Subcutaneous abdominal adipose tissue (tissue), 5 donors: ENCODE results near the gene HAPLN3.
A peak's percentile ranks its signal among the peaks of the same experiment; 100 is the strongest.

Source experiments
- H3K27ac ChIP-seq: one replicate; pipeline ENCODE4 v1.7.0; 2013; ENCODE audit warnings: low read depth, mild to moderate bottlenecking, inconsistent platforms, low read length, moderate library complexity
- H3K27me3 ChIP-seq, 5 donors: one replicate each; pipeline ENCODE4 v1.7.0; 2013; ENCODE audit warnings: low read length in 5 of 5, inconsistent platforms in 1 of 5; ENCODE audit not compliant: control insufficient read depth in 5 of 5, insufficient read depth in 4 of 5
- H3K36me3 ChIP-seq, 5 donors: one replicate each; pipeline ENCODE4 v1.7.0; 2013; ENCODE audit warnings: low read length in 5 of 5; ENCODE audit not compliant: control insufficient read depth in 5 of 5, insufficient read depth in 5 of 5
- H3K4me1 ChIP-seq, 5 donors: one replicate each; pipeline ENCODE4 v1.7.0; 2013; ENCODE audit warnings: low read length in 5 of 5, mild to moderate bottlenecking in 3 of 5, moderate library complexity in 1 of 5; ENCODE audit not compliant: control insufficient read depth in 5 of 5, insufficient read depth in 5 of 5
- H3K4me3 ChIP-seq, 5 donors: one replicate each; pipeline ENCODE4 v1.7.0; 2013; ENCODE audit warnings: low read length in 5 of 5, low read depth in 1 of 5
- H3K9ac ChIP-seq, 5 donors: one replicate each; pipeline ENCODE4 v1.7.0; 2013; ENCODE audit warnings: low read length in 5 of 5, mild to moderate bottlenecking in 4 of 5, moderate library complexity in 3 of 5
- H3K9me3 ChIP-seq, 5 donors: one replicate each; pipeline ENCODE4 v1.7.0; 2013; ENCODE audit warnings: low read length in 5 of 5; ENCODE audit not compliant: control insufficient read depth in 5 of 5
- donor health status: healthy.
- donor health status: healthy.
- donor health status: healthy.
- donor health status: healthy.
- donor health status: healthy.

Gene HAPLN3

GRCh38 chr15:88911766-88912118 lies 16.4 kb upstream of the HAPLN3 start:
- Histone ChIP-seq H3K27ac (peak overlapping the region; percentile 67), H3K9me3 (no peaks in the 10 kb centered on the region), H3K4me1 (peaks cover 6 to 50% (median 42%) of the 10 kb centered on the region in 5 donors), H3K27me3 (no peaks in the 10 kb centered on the region), H3K4me3 (peak overlapping the region; percentile 59 to 86 (median 80)), H3K9ac (peak overlapping the region in 3 of 5 donors; percentile 43 to 69 (median 64)), H3K36me3 (peaks cover 0 to 23% (median 16%) of the 10 kb centered on the region in 5 donors)

- Histone ChIP-seq H3K36me3 (peaks cover 0 to 33% (median 21%) of the 10 kb centered on the region in 5 donors), H3K27me3 (no peaks in the 10 kb centered on the region), H3K9ac (peak overlapping the region in 2 of 5 donors; percentile 4 to 26), H3K4me1 (peaks cover 6 to 55% (median 42%) of the 10 kb centered on the region in 5 donors), H3K27ac (peak overlapping the region; percentile 37), H3K4me3 (no peak overlapping the region), H3K9me3 (no peaks in the 10 kb centered on the region)
Measured at GRCh38 chr15:88909956-88910831, 14.8 kb upstream of the HAPLN3 start.

GRCh38 chr15:88908697-88909621 lies 13.6 kb upstream of the HAPLN3 start:
- Histone ChIP-seq H3K4me3 (no peak overlapping the region), H3K36me3 (peaks cover 0 to 33% (median 23%) of the 10 kb centered on the region in 5 donors), H3K27me3 (no peaks in the 10 kb centered on the region), H3K9me3 (no peaks in the 10 kb centered on the region), H3K27ac (no peak overlapping the region), H3K9ac (peak overlapping the region in 2 of 5 donors; percentile 26 to 31), H3K4me1 (peaks cover 6 to 65% (median 52%) of the 10 kb centered on the region in 5 donors)

DNA sequence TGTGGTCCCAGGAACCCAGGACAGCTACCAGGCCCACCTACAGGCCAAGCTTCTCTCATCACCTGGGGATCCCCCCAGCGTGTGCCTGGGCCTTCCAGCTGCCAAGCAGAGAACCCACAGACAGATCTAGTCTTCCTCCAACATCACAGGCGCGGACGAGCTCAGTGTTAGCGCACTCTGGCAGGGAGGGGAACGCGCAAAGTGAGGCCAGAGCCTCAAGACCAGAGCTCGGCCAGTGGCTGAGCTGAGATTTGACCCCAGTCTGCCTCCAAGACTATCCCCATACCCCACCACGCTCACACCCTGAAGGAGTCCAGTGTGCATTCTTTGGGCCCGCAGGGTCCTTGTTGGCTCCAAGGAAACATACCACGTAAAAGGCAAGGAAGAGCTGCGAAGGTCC lies 12.8 kb upstream of the HAPLN3 start:
- Histone ChIP-seq H3K9ac (no peak overlapping the region), H3K27me3 (no peaks in the 10 kb centered on the region), H3K36me3 (peaks cover 0 to 41% (median 23%) of the 10 kb centered on the region in 5 donors), H3K4me3 (no peak overlapping the region), H3K4me1 (peaks cover 6 to 58% (median 48%) of the 10 kb centered on the region in 5 donors), H3K9me3 (no peaks in the 10 kb centered on the region), H3K27ac (no peak overlapping the region)

- Histone ChIP-seq H3K9ac (no peak overlapping the region), H3K27me3 (no peaks in the 10 kb centered on the region), H3K4me1 (peaks cover 6 to 48% (median 42%) of the 10 kb centered on the region in 5 donors), H3K27ac (no peak overlapping the region), H3K36me3 (peaks cover 0 to 50% (median 33%) of the 10 kb centered on the region in 5 donors), H3K4me3 (no peak overlapping the region), H3K9me3 (no peaks in the 10 kb centered on the region)
Measured at GRCh38 chr15:88907111-88907510, 11.8 kb upstream of the HAPLN3 start.

DNA sequence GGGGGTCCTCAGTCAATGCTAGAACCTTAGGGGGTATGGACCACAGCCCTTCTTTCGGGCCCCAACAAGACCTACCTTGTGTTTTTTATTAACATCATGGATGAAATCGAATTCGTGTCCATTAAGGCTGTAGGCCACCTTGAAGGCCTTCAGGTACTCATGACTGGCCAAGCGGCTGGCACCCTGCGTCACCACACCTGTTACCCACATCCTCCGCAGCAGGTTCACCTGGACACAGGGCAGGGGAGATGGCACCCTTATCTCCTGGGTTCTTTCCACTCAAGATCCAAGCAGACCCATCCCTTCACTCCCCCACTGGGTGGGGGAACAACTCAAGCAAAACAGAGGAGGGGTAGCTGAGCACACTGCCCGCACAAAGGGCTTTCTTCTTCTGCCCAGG lies 11.2 kb upstream of the HAPLN3 start:
- no peak overlapping the region for H3K9ac ChIP-seq
- no peaks in the 10 kb centered on the region for H3K27me3 ChIP-seq
- peaks cover 0 to 55% (median 37%) of the 10 kb centered on the region in 5 donors for H3K36me3 ChIP-seq
- H3K9me3 ChIP-seq: no peaks in the 10 kb centered on the region
- no peak overlapping the region for H3K27ac ChIP-seq
- H3K4me1 ChIP-seq: peaks cover 4 to 42% (median 36%) of the 10 kb centered on the region in 5 donors
- no peak overlapping the region for H3K4me3 ChIP-seq

DNA sequence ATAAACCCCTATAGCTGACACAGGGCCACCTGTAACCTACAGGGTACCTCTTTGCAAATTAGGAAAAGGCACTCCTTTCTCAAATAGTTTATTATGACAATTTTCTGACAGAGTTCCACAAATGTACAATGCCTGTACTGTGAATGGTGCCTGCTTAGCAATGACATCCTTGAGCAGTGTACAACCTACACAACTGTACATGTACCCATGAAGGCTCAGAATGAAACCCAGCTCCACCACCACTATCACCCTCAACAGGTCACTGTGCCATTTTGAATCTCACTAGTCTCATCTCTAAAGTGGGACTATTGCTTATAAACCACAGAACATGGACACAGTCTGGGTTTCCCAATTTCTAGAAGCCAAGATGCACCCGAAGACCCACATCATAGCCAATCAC lies 10.8 kb upstream of the HAPLN3 start:
- Histone ChIP-seq H3K27ac (no peak overlapping the region), H3K4me3 (no peak overlapping the region), H3K4me1 (peaks cover 4 to 38% (median 34%) of the 10 kb centered on the region in 5 donors), H3K9ac (no peak overlapping the region), H3K36me3 (peaks cover 0 to 59% (median 41%) of the 10 kb centered on the region in 5 donors), H3K27me3 (no peaks in the 10 kb centered on the region), H3K9me3 (no peaks in the 10 kb centered on the region)

DNA sequence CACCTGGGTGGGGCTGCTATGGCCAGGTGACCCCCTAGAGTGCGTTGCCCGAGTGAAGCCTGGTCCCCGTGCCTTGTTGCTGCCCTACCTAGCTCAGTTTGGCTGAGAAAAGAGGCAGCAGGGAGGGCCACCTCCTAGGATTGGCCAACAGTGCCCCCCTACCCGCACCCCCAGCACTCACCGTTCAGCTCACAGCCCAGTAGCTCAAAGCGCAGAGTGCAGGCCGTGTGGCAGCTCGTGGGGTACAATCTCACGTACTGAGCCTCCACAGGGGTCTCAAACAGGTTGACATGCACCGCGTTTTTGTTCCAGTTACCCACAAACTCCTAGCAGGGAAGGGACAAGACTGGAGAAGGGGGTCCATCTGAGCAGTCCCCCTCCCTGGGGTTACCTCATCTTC lies 10.2 kb upstream of the HAPLN3 start:
- peaks cover 8 to 36% (median 29%) of the 10 kb centered on the region in 5 donors for H3K4me1 ChIP-seq

DNA sequence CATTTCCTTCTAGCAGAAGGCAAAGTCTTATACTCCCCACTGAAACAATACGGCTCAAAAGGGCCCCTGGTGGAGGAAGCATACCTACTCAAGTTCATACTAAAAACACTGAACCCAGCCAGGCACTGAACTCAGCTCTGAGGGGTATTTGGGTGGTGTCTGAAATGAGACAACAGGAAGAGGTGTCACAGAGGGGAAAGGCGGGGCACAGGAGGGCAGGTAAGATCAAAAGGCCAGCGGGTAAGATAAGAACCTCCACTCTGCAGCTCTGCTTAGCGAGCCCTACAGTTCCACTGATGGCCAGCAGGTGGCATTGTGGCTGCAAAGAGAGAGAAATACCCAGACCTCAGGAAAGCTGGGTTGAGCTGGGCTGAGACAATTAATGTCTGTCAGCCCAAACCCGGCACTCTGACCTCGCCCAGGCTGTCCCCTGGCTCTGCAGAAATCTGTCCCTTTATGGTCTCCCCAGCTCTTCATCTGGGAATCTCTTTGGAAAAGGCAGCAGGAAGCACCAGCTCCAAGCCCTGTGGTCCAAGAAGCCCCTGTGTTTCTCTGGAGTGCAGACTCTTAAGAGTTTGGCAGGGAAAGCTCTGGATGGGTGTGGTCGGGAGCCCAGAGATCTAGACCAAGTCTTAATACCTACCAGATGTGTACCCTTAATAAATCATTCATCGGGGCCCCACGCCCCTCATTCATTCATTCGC lies 9.4 kb upstream of the HAPLN3 start:
- Histone ChIP-seq H3K4me1 (peaks cover 8 to 32% (median 21%) of the 10 kb centered on the region in 5 donors), H3K36me3 (peaks cover 0 to 70% (median 47%) of the 10 kb centered on the region in 5 donors)

More for the DNA sequence above, 10.2 kb upstream of the HAPLN3 start:
- Histone ChIP-seq H3K36me3 (peaks cover 0 to 65% (median 44%) of the 10 kb centered on the region in 5 donors), H3K9me3 (no peaks in the 10 kb centered on the region), H3K4me3 (no peak overlapping the region), H3K27me3 (no peaks in the 10 kb centered on the region), H3K27ac (no peak overlapping the region), H3K9ac (no peak overlapping the region)

More for the DNA sequence above, 9.4 kb upstream of the HAPLN3 start:
- Histone ChIP-seq H3K9ac (no peak overlapping the region), H3K4me3 (no peak overlapping the region), H3K9me3 (no peaks in the 10 kb centered on the region), H3K27ac (no peak overlapping the region), H3K27me3 (no peaks in the 10 kb centered on the region)
